Keratinocyte (primary cell): ENCODE data around the gene EPHA10.

Experiments used
- EZH2 ChIP-seq: IDR thresholded peaks from one replicate; pipeline ENCODE4 v1.6.1; 2012; ENCODE audit warnings: inconsistent platforms, mild to moderate bottlenecking, low read length, moderate library complexity
- TF ChIP-seq, protein P1 (sequence below), 3 experiments: IDR thresholded peaks in 1 of 3; conservative IDR thresholded peaks in 1 of 3; optimal IDR thresholded peaks in 1 of 3; 2 replicates in 2 of 3; 3 replicates in 1 of 3; pipeline versions ENCODE3 to v1.5.1; 2011; ENCODE audit warnings: low read length in 3 of 3, mild to moderate bottlenecking in 3 of 3, moderate library complexity in 2 of 3, control low read depth in 1 of 3, inconsistent platforms in 1 of 3; ENCODE audit not compliant: insufficient read depth in 2 of 3; ENCODE audit errors: extremely low read depth in 1 of 3

- TF ChIP-seq, protein P1, sequence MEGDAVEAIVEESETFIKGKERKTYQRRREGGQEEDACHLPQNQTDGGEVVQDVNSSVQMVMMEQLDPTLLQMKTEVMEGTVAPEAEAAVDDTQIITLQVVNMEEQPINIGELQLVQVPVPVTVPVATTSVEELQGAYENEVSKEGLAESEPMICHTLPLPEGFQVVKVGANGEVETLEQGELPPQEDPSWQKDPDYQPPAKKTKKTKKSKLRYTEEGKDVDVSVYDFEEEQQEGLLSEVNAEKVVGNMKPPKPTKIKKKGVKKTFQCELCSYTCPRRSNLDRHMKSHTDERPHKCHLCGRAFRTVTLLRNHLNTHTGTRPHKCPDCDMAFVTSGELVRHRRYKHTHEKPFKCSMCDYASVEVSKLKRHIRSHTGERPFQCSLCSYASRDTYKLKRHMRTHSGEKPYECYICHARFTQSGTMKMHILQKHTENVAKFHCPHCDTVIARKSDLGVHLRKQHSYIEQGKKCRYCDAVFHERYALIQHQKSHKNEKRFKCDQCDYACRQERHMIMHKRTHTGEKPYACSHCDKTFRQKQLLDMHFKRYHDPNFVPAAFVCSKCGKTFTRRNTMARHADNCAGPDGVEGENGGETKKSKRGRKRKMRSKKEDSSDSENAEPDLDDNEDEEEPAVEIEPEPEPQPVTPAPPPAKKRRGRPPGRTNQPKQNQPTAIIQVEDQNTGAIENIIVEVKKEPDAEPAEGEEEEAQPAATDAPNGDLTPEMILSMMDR (optimal IDR thresholded peaks at IDR 0.05 in 1 of 3, IDR thresholded peaks at IDR 0.05 in 1 of 3, conservative IDR thresholded peaks at IDR 0.05 in 1 of 3; ENCODE audit: extremely low read depth in 1 of 3, insufficient read depth in 2 of 3, low read length in 3 of 3) = no peak
- TF ChIP-seq EZH2 = peak; percentile 21
Measured at GRCh38 chr1:37794372-37795339, 29.7 kb upstream of the EPHA10 start.
